ENCODE measurements around the gene UBN2.

GRCh38 chr7:139249179-139249810 is 18.3 kb downstream of the UBN2 start:
- TF ChIP-seq EP300 (IDR thresholded peaks at IDR 0.05; ENCODE audit: low read depth in 2 of 2, low read length in 2 of 2) (no peak), EP300 (CRISPR knock-in tag; IDR thresholded peaks at IDR 0.05; ENCODE audit: borderline replicate concordance) (no peak), POLR2AphosphoS5 (IDR thresholded peaks at IDR 0.05; ENCODE audit: low read depth, low read length) (no peak)
